Erythroblast (primary cell): ENCODE results near the gene ETF1.

ENCODE experiments used
- GATA1 ChIP-seq: IDR thresholded peaks from 2 replicates; pipeline ENCODE4 v1.6.1; 2011; ENCODE audit warnings: low read depth, mild to moderate bottlenecking, control low read depth, low read length, moderate library complexity
- POLR2A ChIP-seq: IDR thresholded peaks from 2 replicates; pipeline ENCODE4 v1.6.1; 2011; ENCODE audit warnings: mild to moderate bottlenecking, low read length

- TF ChIP-seq POLR2A (no peak), GATA1 (no peak)
Measured at GRCh38 chr5:138539791-138540190, 3.2 kb downstream of the ETF1 start.
